IMR-90 (cell line): ENCODE data around the gene ASPRV1.

Experiments
- MAFK ChIP-seq: IDR thresholded peaks from 2 replicates; pipeline ENCODE4 v1.6.1; 2012; ENCODE audit warnings: low read depth, low read length, improper control_type of control experiment
- MXI1 ChIP-seq: IDR thresholded peaks from 2 replicates; pipeline ENCODE4 v1.6.1; 2012; ENCODE audit warnings: low read depth, mild to moderate bottlenecking, low read length, moderate library complexity, borderline replicate concordance
- POLR2A ChIP-seq: IDR thresholded peaks from 2 replicates; pipeline ENCODE4 v1.6.1; 2012; ENCODE audit warnings: mild to moderate bottlenecking, low read depth, low read length
- TF ChIP-seq, protein P1 (sequence below): conservative IDR thresholded peaks from 2 replicates; pipeline ENCODE4 v1.5.1; 2012; ENCODE audit warnings: mild to moderate bottlenecking, low read depth, low read length, improper control_type of control experiment
- TF ChIP-seq, protein P2 (sequence below): fragments of 150-350 bp; IDR thresholded peaks from 2 replicates; pipeline ENCODE4 v1.6.1; 2016; ENCODE audit warnings: low read depth, mild to moderate bottlenecking, low read length, moderate library complexity, borderline replicate concordance

DNA sequence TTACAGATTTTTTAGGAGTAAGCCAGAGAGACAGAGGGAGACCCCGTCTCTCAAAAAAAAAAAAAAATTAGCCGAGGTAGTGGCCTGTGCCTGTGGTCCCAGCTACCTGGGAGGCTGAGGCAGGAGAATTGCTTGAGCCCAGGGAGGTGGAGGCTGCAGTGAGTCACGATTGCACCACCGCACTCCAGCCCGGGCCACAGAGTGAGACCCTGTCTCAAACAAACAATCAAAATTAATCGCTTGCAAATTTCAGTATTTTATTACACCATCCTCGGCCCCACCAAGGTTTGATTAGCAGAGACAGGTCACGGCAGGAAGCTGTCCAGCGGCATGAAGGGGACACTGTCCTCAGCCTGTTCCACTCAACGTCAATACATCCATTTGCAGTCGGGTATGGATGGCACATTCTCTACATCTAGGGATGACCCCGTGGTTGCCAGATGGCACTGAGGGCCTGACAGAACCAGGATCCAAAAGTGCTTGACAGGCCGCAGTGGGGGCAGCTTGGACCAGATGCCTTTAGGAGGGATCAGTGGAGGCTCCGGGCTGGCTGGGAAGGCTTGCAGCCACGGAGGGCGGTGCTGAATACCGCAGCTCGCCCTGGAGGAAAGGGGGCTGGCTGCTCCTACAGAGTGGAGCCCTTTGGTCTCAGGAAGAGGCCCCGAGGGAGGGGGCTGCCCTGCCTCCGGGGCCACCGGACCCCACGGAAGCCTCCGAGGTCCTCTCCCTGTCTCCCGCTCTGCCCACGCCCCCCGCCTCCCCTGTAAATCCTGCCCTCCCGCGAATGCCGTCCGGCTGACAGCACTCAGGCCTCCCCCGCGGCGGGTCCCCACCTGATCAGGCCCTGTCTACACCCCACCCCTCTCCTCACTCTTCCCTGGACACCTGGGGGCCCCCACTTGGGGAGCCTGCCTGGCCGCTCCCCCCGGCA lies 13.1 kb downstream of the ASPRV1 start:
- TF ChIP-seq MXI1, result no peak
- no peak for TF ChIP-seq POLR2A
- TF ChIP-seq, protein P1, sequence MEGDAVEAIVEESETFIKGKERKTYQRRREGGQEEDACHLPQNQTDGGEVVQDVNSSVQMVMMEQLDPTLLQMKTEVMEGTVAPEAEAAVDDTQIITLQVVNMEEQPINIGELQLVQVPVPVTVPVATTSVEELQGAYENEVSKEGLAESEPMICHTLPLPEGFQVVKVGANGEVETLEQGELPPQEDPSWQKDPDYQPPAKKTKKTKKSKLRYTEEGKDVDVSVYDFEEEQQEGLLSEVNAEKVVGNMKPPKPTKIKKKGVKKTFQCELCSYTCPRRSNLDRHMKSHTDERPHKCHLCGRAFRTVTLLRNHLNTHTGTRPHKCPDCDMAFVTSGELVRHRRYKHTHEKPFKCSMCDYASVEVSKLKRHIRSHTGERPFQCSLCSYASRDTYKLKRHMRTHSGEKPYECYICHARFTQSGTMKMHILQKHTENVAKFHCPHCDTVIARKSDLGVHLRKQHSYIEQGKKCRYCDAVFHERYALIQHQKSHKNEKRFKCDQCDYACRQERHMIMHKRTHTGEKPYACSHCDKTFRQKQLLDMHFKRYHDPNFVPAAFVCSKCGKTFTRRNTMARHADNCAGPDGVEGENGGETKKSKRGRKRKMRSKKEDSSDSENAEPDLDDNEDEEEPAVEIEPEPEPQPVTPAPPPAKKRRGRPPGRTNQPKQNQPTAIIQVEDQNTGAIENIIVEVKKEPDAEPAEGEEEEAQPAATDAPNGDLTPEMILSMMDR, result no peak
- TF ChIP-seq MAFK, result no peak
- TF ChIP-seq, protein P2, sequence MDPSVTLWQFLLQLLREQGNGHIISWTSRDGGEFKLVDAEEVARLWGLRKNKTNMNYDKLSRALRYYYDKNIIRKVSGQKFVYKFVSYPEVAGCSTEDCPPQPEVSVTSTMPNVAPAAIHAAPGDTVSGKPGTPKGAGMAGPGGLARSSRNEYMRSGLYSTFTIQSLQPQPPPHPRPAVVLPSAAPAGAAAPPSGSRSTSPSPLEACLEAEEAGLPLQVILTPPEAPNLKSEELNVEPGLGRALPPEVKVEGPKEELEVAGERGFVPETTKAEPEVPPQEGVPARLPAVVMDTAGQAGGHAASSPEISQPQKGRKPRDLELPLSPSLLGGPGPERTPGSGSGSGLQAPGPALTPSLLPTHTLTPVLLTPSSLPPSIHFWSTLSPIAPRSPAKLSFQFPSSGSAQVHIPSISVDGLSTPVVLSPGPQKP, result no peak
